Fibroblast of lung (primary cell): ENCODE measurements around the gene PSMD9.

ENCODE experiments used
- CTCF ChIP-seq, 2 donors: IDR thresholded peaks in 1 of 2; conservative IDR thresholded peaks in 1 of 2; 1 replicate in 1 of 2; 2 replicates in 1 of 2; pipeline ENCODE4 v1.5.1; 2011 to 2012; ENCODE audit warnings: low read length in 2 of 2, control low read depth in 1 of 2, inconsistent platforms in 1 of 2, low read depth in 1 of 2, mild to moderate bottlenecking in 1 of 2
- EZH2 ChIP-seq: IDR thresholded peaks from 2 replicates; pipeline ENCODE4 v1.5.1; 2012; ENCODE audit warnings: low read length, control low read depth, mild to moderate bottlenecking; ENCODE audit errors: missing control alignments

- TF ChIP-seq CTCF (conservative IDR thresholded peaks at IDR 0.05 in 1 of 2, IDR thresholded peaks at IDR 0.05 in 1 of 2; ENCODE audit: low read depth in 1 of 2, low read length in 2 of 2) (no peak), EZH2 (no peak)
Measured at GRCh38 chr12:121930862-121931261, 42.3 kb downstream of the PSMD9 start.
